COLO829 (cell line): Measurements from ENCODE around the gene MEGF6.

Experiments used
- DNase-seq: peaks from one replicate; pipeline ENCODE4 v3.0.0; 2012; ENCODE audit warnings: low spot score

Gene MEGF6, protein sequence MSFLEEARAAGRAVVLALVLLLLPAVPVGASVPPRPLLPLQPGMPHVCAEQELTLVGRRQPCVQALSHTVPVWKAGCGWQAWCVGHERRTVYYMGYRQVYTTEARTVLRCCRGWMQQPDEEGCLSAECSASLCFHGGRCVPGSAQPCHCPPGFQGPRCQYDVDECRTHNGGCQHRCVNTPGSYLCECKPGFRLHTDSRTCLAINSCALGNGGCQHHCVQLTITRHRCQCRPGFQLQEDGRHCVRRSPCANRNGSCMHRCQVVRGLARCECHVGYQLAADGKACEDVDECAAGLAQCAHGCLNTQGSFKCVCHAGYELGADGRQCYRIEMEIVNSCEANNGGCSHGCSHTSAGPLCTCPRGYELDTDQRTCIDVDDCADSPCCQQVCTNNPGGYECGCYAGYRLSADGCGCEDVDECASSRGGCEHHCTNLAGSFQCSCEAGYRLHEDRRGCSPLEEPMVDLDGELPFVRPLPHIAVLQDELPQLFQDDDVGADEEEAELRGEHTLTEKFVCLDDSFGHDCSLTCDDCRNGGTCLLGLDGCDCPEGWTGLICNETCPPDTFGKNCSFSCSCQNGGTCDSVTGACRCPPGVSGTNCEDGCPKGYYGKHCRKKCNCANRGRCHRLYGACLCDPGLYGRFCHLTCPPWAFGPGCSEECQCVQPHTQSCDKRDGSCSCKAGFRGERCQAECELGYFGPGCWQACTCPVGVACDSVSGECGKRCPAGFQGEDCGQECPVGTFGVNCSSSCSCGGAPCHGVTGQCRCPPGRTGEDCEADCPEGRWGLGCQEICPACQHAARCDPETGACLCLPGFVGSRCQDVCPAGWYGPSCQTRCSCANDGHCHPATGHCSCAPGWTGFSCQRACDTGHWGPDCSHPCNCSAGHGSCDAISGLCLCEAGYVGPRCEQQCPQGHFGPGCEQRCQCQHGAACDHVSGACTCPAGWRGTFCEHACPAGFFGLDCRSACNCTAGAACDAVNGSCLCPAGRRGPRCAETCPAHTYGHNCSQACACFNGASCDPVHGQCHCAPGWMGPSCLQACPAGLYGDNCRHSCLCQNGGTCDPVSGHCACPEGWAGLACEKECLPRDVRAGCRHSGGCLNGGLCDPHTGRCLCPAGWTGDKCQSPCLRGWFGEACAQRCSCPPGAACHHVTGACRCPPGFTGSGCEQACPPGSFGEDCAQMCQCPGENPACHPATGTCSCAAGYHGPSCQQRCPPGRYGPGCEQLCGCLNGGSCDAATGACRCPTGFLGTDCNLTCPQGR (N-terminal part only)

DNA sequence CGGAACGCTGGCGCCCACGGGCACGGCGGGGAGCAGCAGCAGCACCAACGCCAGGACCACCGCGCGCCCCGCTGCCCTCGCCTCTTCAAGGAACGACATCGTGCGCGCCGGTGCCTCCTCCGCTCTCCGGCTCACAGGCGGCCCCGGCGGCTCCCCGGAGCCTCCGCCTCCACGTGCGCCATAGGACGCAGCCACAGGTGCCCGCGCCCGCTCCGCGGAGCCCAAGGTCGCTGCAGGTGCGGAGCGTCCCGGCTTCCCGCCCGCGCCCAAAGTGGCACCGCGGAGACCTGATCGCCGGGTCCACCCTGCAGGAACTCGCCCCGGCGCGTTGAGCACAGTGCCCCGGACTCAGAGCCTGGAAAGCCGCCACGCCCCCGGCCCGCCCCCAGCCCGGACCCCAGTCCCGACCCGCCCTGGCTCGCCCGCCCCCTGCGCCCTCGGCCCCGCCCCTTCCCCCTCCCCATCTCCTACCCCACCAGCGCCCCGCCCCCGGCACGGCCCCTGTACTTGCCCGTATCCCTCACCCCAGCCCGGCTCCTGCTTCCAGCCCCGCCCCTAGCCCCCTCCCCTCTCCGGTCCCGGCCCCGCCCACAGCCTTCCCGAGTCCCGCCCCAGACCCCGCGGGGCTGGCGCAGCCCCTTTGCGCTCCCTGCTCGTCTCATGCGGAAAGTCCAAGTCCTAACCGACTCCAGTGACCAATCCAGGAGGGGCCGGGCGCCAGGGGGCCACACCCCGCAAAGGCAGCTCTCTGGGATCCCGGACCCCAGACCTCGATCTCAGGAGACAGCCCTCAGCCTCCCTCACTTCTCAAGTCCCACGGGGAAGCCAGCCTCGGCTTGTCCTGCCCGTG lies at the start of gene MEGF6:
Gene MEGF6 (minus strand): TSS at position 339 of the 850 bp plus-strand sequence. CDS start 240 bp downstream, at position 99.
- peak; percentile 40 for DNase-seq

DNA sequence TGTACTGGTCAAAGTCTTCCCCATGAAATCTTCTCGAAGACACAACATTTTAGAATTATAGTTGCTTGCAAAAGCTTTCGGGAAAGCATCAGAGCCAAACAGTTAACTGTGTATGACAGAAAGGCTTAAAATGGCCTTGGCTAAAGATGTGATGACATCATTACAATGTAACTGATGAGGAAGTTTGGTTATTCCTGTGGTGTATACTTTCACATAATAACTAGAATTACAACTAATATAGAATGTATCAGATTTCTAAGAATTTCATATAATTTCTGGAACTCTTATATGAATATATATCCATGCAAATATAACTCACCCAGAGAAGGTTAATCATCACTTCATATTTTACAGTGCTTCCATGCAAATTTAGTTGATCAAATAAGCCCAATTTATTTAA lies 49.4 kb upstream of the MEGF6 start:
- no peak for DNase-seq

DNA sequence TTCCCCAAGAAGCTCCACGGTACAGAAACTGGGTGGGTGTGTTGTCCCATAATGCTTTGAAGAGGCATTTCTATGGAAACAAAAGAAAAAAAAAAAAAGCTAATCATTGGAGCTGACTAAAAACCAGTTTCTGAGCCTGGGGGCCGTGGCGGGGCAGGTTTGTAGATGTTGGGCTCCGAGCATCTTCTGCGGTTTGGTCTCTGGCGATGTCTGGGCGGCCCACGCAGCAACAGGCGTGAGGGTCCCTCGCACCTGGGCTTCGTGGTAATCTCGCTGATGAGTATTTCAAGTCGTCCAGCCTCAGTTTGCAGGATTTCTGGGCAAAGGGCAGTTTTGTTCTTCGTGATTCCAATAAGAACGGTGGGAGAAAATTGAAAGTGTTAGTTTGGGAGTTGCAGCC lies 47.8 kb upstream of the MEGF6 start:
- DNase-seq, result no peak

DNA sequence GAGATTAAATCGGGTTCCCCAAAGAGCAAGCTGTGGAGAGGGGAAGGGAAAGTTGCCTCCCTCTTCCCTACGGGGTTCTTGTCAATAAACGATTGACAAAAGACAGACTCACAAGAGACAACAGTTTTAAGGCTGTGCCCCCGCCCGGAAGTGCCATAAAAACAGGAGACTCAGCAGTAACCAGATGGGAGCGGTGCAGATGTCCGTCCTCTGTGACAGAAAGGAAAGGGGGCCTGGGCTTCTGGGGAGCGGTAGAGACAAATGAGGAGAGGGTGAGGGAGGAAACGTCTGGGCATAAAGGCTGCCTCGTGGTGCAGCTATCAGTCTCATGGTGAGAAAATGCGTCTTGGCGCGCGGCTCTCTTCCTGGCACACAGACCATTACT lies 46.9 kb upstream of the MEGF6 start:
- DNase-seq, result no peak

DNA sequence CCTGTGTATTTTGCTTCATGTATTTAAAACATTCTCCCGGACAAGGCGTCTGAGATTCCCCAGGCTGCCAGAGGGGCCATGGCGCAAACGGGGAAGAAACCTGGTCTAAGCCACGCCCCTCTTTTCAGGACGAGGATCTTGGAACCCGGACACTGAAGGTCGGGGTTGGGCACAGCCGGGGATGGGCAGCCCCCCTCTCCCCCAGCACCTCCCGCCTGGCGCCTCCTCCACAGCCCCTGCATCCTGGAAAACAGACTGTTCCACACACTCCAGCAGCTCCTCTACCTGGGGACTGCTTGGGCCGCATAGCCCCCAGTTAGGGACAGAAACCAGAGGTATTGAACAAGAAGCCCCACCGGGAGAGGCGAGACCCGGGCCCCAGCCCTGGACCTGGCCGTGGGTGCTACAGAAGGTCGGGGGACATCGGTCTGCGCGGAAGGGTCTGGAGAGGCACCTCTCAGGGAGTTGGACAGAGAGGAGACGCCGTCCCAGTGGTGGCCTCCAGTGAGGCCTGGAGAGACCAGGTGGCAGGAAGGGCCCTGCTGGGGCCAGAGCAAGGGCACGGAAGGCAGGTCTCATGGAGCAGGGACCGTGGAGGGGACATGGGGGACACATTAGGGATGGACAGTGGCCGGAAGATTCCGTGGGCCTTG lies 46.4 kb upstream of the MEGF6 start:
- DNase-seq, result no peak

DNA sequence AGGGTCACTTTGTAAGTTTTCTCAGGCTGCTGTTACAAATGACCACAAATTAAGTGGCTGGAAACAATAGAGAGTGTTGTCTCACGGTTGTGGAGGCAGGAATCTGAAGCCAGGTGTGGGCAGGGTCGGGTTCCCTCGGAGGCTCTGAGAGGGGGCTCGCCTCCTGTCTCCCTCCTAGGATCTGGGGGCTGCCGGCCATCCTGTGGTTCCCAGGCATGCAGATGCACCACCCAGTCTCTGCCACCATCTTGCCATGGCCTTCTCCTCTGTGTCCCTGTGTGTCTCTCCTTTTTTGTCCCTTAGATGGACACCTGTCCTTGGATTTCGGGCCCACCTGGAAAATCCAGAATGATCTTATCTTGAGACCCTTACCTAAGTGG lies 45.8 kb upstream of the MEGF6 start:
- DNase-seq, result no peak

DNA sequence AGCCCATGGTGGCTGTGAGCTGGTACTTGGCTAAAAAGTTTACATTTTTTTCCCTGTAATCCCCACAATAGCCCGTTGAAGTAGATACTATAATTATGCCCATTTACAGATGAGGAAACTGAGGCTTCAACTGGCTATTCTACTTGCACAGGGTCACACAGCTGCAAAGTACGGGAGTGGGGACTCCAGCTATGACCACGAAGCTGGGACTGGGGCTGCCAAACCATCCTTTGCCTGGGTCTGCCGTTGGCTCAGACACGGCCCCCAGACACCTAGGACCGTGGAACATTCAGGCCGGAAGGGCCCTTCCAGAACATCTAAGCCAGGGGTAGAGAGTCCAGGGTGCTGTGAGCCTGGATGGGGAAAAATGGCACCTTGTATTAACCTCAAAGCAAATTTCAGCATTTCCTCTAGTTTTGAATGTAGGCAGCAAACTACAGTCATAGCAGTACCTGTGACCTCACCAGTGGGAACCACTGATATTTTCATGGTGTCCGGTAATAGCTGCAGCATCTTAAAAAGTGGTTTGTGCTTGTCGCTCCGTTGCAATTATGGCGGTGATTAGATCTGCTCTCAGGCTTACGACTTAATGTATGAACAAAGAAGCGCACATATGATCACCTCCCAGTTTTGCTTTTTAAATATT lies 45.3 kb upstream of the MEGF6 start:
- DNase-seq, result no peak

DNA sequence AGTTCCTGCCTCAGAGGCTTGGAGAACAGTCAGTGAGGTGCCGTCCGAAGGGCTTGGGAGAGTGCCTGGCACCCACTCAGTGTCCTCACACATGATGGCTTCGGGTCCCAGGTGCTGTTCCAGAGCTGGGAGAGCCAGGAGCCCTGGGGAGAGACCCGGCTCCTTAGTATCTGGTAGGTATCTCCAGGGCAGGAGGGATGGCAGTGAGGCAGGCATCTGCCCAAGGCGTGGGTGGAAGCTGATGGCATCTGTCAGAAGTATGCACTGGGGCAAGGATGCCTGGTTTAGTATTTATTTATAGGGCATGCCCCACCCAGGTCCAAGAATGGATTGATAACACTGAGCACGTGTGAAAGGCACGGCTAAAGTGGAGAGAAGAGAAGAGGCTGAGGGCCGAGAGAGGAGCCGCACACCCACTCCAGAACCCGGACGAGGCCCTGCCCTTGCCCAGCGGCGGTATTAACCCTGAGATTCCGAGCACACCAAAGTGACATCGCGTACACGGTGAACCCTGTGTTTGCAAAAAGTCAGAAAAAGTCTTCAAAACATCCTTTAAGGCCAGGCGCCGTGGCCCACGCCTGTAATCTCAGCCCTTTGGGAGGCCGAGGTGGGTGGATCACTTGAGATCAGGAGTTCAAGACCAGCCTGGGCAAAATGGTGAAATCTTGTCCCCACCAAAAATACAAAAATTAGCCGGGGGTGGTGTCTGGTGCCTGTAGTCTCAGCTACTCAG lies 43.4 kb upstream of the MEGF6 start:
- no peak for DNase-seq

DNA sequence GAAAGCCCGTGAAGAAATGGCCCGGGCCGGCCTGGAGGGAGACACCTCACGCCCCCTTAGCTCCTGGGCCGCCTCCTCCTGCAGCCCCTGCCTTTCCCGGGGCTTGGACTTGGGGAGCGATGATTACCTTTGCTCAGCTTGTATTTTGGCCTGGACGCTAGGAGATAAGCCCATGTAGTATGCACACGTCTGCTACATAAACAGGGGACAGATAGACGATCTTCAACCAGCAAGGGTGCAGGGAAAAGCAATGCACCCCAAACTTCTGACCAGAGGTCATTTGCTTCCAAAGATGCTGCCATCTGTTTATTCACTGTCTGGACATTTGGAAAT lies 41.9 kb upstream of the MEGF6 start:
- DNase-seq, result no peak

DNA sequence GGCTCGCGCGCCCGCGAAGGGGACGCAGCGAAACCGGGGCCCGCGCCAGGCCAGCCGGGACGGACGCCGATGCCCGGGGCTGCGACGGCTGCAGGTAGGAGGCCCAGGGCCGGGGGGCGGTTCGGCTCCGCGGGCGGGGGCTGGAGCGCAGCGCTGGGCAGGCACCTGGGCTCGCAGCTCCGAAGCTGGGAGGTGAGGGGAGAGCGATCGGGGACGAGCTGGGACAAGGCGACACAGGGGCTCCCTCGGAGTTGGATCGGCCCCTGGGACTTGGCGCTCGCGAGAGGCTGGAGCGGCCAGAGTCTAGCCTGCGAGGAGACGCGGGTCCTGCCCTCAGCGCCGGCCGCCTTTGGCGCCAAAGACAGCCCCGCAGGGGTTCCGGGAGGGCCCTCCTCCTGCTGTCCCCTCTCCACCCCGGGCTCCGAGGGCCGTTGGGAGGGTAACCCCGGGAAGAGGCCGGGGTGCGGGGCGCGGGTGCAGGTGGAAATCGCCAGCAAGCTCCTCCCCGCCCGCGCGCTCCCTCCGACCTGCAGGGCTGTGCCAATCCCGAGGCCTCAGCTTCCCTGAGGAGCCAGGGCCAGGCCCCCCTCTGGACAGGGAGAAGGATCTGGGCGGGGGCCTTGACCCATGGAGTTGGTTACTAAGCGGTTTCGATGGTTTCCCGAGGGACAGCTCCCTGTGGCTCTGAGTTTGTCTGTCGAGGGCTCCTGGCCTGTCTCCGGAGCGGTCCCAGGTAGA lies 41.4 kb upstream of the MEGF6 start:
- DNase-seq, result no peak

DNA sequence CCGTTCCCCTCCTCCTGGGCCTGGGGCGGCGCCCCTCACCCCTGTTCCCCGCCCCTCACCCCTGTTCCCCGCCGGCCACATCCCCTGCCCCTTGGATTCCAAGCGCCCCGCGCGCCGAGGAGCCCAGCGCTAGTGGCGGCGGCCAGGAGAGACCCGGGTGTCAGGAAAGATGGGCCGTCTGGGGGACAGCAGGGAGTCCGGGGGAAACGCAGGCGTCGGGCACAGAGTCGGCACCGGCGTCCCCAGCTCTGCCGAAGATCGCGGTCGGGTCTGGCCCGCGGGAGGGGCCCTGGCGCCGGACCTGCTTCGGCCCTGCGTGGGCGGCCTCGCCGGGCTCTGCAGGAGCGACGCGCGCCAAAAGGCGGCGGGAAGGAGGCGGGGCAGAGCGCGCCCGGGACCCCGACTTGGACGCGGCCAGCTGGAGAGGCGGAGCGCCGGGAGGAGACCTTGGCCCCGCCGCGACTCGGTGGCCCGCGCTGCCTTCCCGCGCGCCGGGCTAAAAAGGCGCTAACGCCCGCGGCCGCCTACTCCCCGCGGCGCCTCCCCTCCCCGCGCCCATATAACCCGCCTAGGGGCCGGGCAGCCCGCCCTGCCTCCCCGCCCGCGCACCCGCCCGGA lies 40.7 kb upstream of the MEGF6 start, which contains the start of gene TP73:
Gene TP73 (plus strand): TSS at position 587 of the 618 bp plus-strand sequence. CDS start 29,850 bp downstream, outside the sequence.
- DNase-seq, result peak; percentile 43

DNA sequence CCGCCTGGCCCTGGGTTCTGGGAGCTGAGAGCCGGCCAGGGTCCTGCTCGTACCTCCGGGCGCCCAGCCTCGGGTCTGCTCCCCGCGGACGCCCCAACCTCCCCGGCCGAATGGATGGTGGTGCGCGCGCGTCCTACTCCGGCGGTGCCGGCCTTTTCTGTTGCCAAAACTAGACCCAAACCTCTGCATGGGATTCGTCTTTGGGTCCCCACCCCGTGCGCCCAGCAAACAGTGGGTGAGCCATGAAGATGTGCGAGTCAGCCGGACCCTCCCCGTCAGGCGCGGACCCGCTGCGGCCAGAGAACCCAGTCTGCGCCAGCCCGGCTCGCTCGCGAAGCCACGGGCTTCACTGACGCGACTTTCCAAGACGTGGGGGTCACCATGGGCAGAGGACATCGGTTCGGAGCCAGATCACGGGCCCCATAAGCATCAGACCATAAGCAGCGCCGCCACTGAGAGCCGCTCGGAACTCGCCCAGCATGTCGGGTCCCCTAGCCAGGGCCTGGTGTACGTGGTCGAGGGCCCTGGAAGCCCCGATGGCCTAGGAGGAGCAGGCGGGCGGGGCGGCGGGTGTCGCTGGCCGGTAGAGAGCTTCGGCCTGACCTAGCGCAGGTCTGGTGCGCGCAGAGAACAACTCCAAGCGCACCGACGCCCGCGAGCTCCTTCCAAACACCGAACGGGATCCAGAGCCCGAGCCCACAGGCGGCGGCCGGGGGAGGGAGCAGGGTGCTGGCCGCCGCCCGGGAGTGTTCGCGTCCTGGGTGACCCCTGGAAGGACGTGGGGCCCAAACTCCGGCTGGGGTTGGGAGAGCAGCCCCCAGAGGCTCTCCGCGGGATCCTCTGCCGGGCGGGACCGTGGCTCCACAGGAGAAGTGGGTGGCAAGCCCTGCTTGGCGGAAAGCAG lies 40.0 kb upstream of the MEGF6 start:
- DNase-seq, result no peak

DNA sequence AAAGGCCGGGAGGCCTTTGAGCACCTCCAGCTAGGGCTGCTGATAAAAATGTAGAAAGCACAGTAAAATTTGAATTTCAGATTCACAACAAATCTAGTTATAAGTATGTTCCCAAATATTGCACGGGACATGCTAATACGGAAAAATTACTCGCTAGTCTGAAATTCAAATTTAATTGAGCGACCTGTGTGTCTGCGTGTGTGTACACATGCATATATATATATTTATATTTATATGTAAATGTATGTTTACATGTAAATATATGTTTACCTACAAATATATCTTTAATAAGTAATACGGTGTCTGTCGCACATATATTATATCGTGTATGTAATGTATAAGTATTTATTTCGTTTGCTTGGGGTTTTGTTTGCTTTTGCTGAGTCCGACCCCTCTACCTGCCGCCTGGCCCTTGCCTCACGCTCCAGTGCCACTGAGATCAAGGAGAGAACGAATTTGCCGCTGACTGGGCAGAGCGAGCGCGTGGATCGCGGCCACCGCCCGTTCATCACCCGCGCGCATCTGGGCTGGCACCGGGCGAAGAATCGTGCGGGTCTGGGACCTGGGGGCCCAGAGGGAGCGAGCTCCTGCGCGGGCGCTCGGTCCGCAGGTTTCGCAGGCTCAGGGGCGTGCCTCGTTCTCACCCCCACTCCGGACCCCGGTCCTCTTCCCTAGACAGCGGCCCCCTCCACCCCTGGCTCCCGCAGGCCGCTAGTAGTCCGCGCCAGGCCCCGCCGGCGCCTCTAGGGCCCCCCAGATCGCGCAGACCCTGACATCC lies 39.1 kb upstream of the MEGF6 start:
- no peak for DNase-seq

DNA sequence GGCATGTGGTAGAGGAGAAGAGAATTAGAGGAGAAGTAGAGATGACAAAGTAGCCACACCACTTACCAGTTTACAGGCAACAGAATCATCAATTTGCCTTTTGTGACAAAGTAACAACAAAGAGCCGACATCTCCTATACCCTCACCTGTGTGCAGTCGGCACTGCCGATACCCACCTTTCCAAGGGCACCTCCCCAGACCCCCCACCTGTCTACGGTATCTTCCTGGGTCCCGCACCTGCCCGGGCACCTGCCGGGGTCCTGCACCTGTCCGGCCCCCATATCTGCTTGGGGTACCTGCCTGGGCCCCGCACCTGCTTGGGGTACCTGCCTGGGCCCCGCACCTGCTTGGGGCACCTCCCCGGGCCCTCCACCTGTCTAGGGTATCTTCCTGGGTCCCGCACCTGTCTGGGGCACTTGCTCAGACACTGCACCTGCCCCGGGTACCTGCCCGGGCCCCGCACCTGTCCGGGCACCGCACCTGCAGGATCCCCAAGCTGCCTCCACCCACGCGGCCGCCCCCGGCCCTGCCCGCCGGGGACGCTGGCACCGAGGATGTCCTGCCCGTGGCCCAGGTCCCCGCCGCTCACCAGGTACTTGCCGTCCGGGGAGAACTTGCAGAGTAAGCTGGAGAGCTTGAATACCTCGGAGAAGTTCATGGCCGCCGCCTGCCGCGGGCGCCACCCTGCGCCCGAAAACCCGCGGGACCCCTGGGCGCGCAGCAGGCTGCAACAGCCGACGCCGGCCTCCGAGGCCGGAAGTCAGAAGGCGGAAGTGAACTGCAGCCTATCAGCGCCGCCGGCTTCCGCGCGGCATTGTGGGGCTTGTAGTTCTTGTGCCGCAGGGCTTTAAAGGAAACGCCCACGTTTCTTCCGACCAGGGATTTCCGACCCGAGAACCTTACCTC lies 38.3 kb upstream of the MEGF6 start, which contains the start of gene WRAP73:
Gene WRAP73 (minus strand): TSS at position 762 of the 906 bp plus-strand sequence. CDS start 104 bp downstream, at position 658.
- DNase-seq, result peak; percentile 83

DNA sequence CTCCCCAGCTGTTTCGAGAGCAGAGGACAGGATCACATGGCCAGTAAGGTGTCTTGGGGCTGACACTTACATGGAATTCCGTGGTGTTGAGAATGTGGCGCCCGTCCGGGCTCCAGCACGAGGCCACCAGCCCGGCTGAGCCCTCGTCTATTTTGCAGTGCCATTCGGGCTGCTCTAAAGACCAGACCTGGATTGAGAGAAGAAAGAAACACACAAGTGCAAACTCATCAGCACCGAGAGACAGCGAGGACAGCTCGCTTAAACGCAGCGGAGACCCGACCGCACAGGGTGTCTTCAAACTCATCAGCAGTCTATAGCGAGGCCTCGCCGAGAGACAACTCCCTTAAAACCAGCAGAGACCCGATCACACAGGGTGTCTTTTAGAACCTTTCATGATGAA lies 35.3 kb upstream of the MEGF6 start:
- DNase-seq, result no peak
